Natural killer cell (primary cell): ENCODE results near the gene C1GALT1. TPM values are rescaled to one million over a fixed set of nuclear protein-coding genes. Genes with fewer than 3 reads are reported as not detected.

Source experiments
- ATAC-seq, 3 donors: fragments of 150-1000 bp in 2 of 3; fragments of 200-7000 bp in 1 of 3; cut with Tn5 transposase; 1 replicate in 1 of 3; 2 replicates in 2 of 3; pipeline ENCODE4 v1.10.0; 2021; ENCODE audit warnings: mild to moderate bottlenecking in 2 of 3, moderate library complexity in 2 of 3
- DNase-seq, 2 donors: peaks; one replicate each; pipeline versions ENCODE4 v3.0.0 to v3.0.0-alpha.2; 2013 to 2021; ENCODE audit warnings: mixed read lengths in 1 of 2
- H3K27ac ChIP-seq: one replicate; pipeline ENCODE4 v1.5.1; 2013; ENCODE audit warnings: mild to moderate bottlenecking, low read length
- H3K27me3 ChIP-seq: one replicate; pipeline ENCODE4 v1.6.1; 2013; ENCODE audit warnings: low read length; ENCODE audit not compliant: control insufficient read depth, insufficient read depth
- H3K36me3 ChIP-seq: one replicate; pipeline ENCODE4 v1.6.1; 2013; ENCODE audit warnings: low read length; ENCODE audit not compliant: control insufficient read depth, insufficient read depth
- H3K4me1 ChIP-seq: one replicate; pipeline ENCODE4 v1.6.1; 2013; ENCODE audit warnings: low read length; ENCODE audit not compliant: control insufficient read depth, insufficient read depth
- H3K4me3 ChIP-seq: one replicate; pipeline ENCODE4 v1.5.1; 2013; ENCODE audit warnings: low read length
- H3K9me3 ChIP-seq: one replicate; pipeline ENCODE4 v1.6.1; 2013; ENCODE audit warnings: low read length; ENCODE audit not compliant: control insufficient read depth, insufficient read depth
- H3K27ac Mint-ChIP-seq, 2 donors: one replicate each; pipeline ENCODE4 v1.8.0; 2022; ENCODE audit warnings: mild to moderate bottlenecking in 2 of 2, mixed read lengths in 2 of 2, moderate library complexity in 1 of 2
- H3K27me3 Mint-ChIP-seq, 2 donors: one replicate each; pipeline ENCODE4 v1.8.0; 2022; ENCODE audit warnings: low read depth in 2 of 2, mixed read lengths in 2 of 2
- H3K36me3 Mint-ChIP-seq: one replicate; pipeline ENCODE4 v1.8.0; 2022; ENCODE audit warnings: mixed read lengths
- H3K4me1 Mint-ChIP-seq, 2 donors: one replicate each; pipeline ENCODE4 v1.8.0; 2022; ENCODE audit warnings: mixed read lengths in 2 of 2
- H3K4me3 Mint-ChIP-seq: one replicate; pipeline ENCODE4 v1.8.0; 2022; ENCODE audit warnings: mild to moderate bottlenecking, moderate library complexity, mixed read lengths
- H3K9me3 Mint-ChIP-seq, 2 donors: one replicate each; pipeline ENCODE4 v1.8.0; 2022; ENCODE audit warnings: mixed read lengths in 2 of 2
- CTCF ChIP-seq: fragments of 200-600 bp; IDR thresholded peaks from one replicate; pipeline ENCODE4 v1.8.0; 2022; ENCODE audit warnings: antibody characterized with exemption
- WGBS: methylation state at CpG from one replicate; pipeline ENCODE4 v1.1.7; 2013; ENCODE audit warnings: missing lambda C conversion rate; ENCODE audit not compliant: insufficient coverage; 5-methylcytosine and 5-hydroxymethylcytosine counted together
- intact Hi-C: fragments of 100-400 bp; cut with micrococcal nuclease; formaldehyde crosslinking; loops from one replicate; pipeline ENCODE4 v1.14.2; 2022
- total RNA-seq, 4 donors: library from RNA; stranded (reverse); fragments of 120-200 nt in 1 of 4; gene quantifications; one replicate each; pipeline versions ENCODE4 v1.2.3 to v1.2.4, GENCODE V29; 2013 to 2022

Gene C1GALT1
- total RNA-seq, 3 donors from 2014 or later (not counting 1 experiment from before 2014, with no cell fraction given) = 54.5 to 64.5 (median 63.7) TPM

DNA sequence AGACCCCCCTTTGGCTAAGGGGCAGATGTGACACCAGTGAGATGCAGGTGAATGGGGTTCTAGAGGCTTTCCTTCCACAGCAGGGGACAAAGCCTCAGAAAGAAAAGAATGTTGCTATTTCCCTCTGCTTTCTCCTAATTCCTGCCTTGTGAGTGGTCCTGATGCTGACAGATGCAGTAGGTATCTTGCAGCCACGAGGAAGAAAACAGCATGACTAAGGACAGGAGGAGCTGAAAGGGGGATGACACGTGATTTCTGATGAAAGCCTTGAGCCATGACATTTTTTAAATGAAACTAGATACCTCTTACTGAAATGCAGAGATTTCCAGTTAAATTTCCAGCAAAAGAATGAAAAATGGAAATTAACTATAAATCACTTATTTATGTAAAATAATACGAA is 92.4 kb downstream of the C1GALT1 start:
- peaks cover 8% of the 10 kb centered on the region in 2 donors for H3K4me1 Mint-ChIP-seq
- 84% methylated on average over 2 of the region's 3 CpGs for WGBS
- H3K36me3 Mint-ChIP-seq = no peaks in the 10 kb centered on the region
- Histone ChIP-seq H3K4me3 (no peak overlapping the region), H3K4me1 (no peaks in the 10 kb centered on the region), H3K27me3 (no peaks in the 10 kb centered on the region), H3K36me3 (no peaks in the 10 kb centered on the region), H3K27ac (no peak overlapping the region), H3K9me3 (no peaks in the 10 kb centered on the region)
- no peak for DNase-seq
- intact Hi-C loops = no loop called here
- no peak overlapping the region for H3K4me3 Mint-ChIP-seq
- ATAC-seq = no peak
- no peaks in the 10 kb centered on the region for H3K9me3 Mint-ChIP-seq
- no peak overlapping the region for H3K27ac Mint-ChIP-seq
- H3K27me3 Mint-ChIP-seq = peaks cover 0 to 8% of the 10 kb centered on the region in 2 donors
- no peak for TF ChIP-seq CTCF

DNA sequence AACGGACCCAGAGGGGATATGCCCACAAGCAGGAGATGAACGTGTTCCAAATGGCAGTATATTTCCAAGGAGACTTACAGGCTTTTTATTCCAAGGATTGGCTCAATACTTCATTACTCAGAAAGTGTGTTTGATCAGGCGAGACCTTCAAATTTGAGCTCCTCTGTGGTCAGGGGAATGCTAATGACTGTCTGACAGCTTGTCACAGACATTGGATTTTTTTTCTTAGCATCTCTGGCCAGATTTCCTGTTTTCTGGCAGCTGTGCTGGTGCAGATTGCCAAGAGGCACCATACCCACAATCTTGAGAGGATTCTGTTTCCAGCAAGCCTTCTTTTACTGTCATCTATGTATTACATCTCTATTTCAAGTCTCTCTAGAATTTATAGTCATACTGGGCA is 93.8 kb downstream of the C1GALT1 start:
- 48% methylated on average over 3 of the region's 3 CpGs for WGBS
- no peak overlapping the region for H3K27ac ChIP-seq
- intact Hi-C loops = no loop called here
- H3K4me1 ChIP-seq = no peaks in the 10 kb centered on the region
- DNase-seq (no peak), ATAC-seq (no peak)
- H3K4me3 ChIP-seq = no peak overlapping the region
- no peak for TF ChIP-seq CTCF
- Mint-ChIP-seq H3K27me3 (peaks cover 0 to 12% of the 10 kb centered on the region in 2 donors), H3K27ac (no peak overlapping the region), H3K9me3 (no peaks in the 10 kb centered on the region), H3K36me3 (no peaks in the 10 kb centered on the region), H3K4me3 (no peak overlapping the region), H3K4me1 (peaks cover 8% of the 10 kb centered on the region in 2 donors)
- H3K36me3 ChIP-seq = no peaks in the 10 kb centered on the region
- H3K9me3 ChIP-seq = no peaks in the 10 kb centered on the region
- no peaks in the 10 kb centered on the region for H3K27me3 ChIP-seq

DNA sequence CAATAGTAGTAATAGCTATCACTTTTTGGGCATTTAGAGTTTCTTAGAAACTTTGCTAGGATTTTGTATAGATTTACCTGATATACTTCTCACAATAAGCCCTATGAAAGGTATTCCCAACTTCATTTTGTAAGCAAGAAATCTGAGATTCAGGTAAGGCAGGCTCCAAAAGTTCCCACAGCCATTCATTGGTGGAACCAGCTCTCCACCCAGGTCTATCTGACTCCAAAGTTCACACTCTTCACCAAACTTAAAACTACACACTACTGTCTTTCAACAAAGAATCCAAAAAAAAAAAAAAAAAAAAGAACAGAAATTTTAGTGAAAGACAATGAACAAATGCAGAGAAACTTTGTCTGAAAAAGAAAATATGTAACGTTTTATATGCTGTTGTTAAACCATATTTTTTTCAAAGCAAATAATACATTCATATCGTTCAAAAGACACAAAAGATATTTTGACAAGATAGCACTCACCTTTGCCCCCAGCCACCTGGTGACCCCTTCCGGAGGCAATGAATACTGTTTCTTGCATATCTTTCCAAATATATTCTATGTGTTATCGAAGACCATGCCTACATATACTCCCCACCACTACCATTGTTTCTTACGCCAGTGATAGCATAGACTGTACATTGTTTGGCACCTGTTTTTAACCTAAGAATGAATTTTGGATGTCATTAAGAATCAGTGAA is 108.2 kb downstream of the C1GALT1 start:
- Histone ChIP-seq H3K4me1 (no peaks in the 10 kb centered on the region), H3K36me3 (no peaks in the 10 kb centered on the region), H3K27me3 (no peaks in the 10 kb centered on the region), H3K27ac (no peak overlapping the region), H3K4me3 (no peak overlapping the region), H3K9me3 (no peaks in the 10 kb centered on the region)
- no peak for TF ChIP-seq CTCF
- Mint-ChIP-seq H3K36me3 (no peaks in the 10 kb centered on the region), H3K27me3 (peaks cover 0 to 3% of the 10 kb centered on the region in 2 donors), H3K27ac (no peak overlapping the region), H3K9me3 (no peaks in the 10 kb centered on the region), H3K4me3 (no peak overlapping the region), H3K4me1 (no peaks in the 10 kb centered on the region)
- 86% methylated on average over 4 of the region's 5 CpGs for WGBS
- ATAC-seq (no peak), DNase-seq (no peak)
- intact Hi-C loops = no loop called here

DNA sequence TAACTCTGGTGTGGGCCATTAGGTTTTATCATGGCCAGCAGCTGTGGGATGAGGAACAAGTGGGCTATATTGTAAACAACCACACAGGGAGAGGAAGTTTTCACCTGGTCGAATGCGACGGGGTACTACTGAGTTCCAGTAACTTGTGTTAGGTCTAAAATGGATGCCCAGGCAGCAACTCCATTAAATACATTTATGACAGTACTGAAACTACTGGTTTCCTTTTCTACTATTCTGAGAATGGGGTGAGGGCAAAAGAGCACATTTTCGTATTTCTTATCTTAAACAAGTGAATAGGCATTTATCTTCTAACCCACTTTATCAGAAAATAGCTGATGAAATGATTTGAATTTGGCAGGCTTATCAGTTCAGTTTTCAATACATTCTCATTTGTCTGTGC is 109.7 kb downstream of the C1GALT1 start:
- no peak overlapping the region for H3K4me3 Mint-ChIP-seq

More for the DNA sequence above, 109.7 kb downstream of the C1GALT1 start:
- H3K9me3 Mint-ChIP-seq = no peaks in the 10 kb centered on the region
- no peaks in the 10 kb centered on the region for H3K4me1 Mint-ChIP-seq
- Histone ChIP-seq H3K36me3 (no peaks in the 10 kb centered on the region), H3K27me3 (no peaks in the 10 kb centered on the region), H3K9me3 (no peaks in the 10 kb centered on the region), H3K4me3 (no peak overlapping the region), H3K27ac (no peak overlapping the region), H3K4me1 (no peaks in the 10 kb centered on the region)
- H3K27ac Mint-ChIP-seq = no peak overlapping the region
- no peak for DNase-seq
- ATAC-seq = no peak
- H3K27me3 Mint-ChIP-seq = peaks cover 0 to 3% of the 10 kb centered on the region in 2 donors
- intact Hi-C loops = no loop called here
- TF ChIP-seq CTCF = no peak
- WGBS = 83% methylated on average over 3 of the region's 4 CpGs
- H3K36me3 Mint-ChIP-seq = no peaks in the 10 kb centered on the region
